ENCODE results near the gene BUB1. TPM values are rescaled to one million over a fixed set of nuclear protein-coding genes. Genes with fewer than 3 reads are reported as not detected.

The BUB1 gene
- total RNA-seq (under 1 TPM; 0.06 to 0.69 (median 0.14) TPM), polyA plus RNA-seq (under 1 TPM; 0.07 to 0.27 (median 0.22) TPM)
- long read RNA-seq, donor 1: 0 reads
- long read RNA-seq, donor 2: 0 reads

GRCh38 chr2:110677530-110678456 lies at the start of gene BUB1:
BUB1 (minus strand) TSS chr2:110678063; CDS start chr2:110677995, 68 bp downstream.
- 0 to 1% (median 0%) methylated on average over 56 to 58 of the region's 58 CpGs for WGBS, 3 donors

GRCh38 chr2:110726285-110726684 lies 48.4 kb upstream of the BUB1 start:
- Histone ChIP-seq H3K4me1 (no peaks in the 10 kb centered on the region), H3K27ac (no peak overlapping the region), H3K27me3 (ENCODE audit: insufficient read depth in 3 of 3, low read length in 2 of 3) (peaks cover 0 to 5% (median 0%) of the 10 kb centered on the region in 3 donors), H3K36me3 (ENCODE audit: insufficient read depth in 1 of 2, low read depth in 1 of 2) (no peaks in the 10 kb centered on the region), H3K4me3 (no peak overlapping the region), H3K9me3 (no peaks in the 10 kb centered on the region)
- ATAC-seq (no peak), DNase-seq (no peak)
- TF ChIP-seq CTCF (IDR thresholded peaks at IDR 0.05): no peak
- WGBS, 3 donors: 91 to 100% (median 94%) methylated on average over 2 of the region's 2 CpGs
- intact Hi-C loops (cut with DNase I): no loop called here

More at GRCh38 chr2:110677530-110678456, at the start of gene BUB1:
- TF ChIP-seq CTCF (IDR thresholded peaks at IDR 0.05): no peak
- DNase-seq: peak; percentile 96 to 98
- Histone ChIP-seq H3K27ac (peak within 1 kb of the TSS; percentile 68), H3K36me3 (ENCODE audit: insufficient read depth in 1 of 2, low read depth in 1 of 2) (no peaks in the 10 kb centered on the region), H3K27me3 (ENCODE audit: insufficient read depth in 3 of 3, low read length in 2 of 3) (no peaks in the 10 kb centered on the region), H3K4me3 (peak within 1 kb of the TSS; percentile 70), H3K4me1 (peaks cover 4% of the 10 kb centered on the region), H3K9me3 (no peaks in the 10 kb centered on the region)
- intact Hi-C loops (cut with DNase I): loop anchor here in 1 of 2 donors (5.0 kb wide), 1 partner anchor 90 kb away; no protein-coding TSS in a partner anchor
- peak; percentile 100 for ATAC-seq

- WGBS, 3 donors: 87 to 95% (median 94%) methylated on average over 3 of the region's 3 CpGs
- Histone ChIP-seq H3K4me3 (no peak overlapping the region), H3K27me3 (ENCODE audit: insufficient read depth in 3 of 3, low read length in 2 of 3) (peaks cover 0 to under 1% (median 0%) of the 10 kb centered on the region in 3 donors), H3K9me3 (no peaks in the 10 kb centered on the region), H3K4me1 (no peaks in the 10 kb centered on the region), H3K36me3 (ENCODE audit: insufficient read depth in 1 of 2, low read depth in 1 of 2) (no peaks in the 10 kb centered on the region), H3K27ac (no peak overlapping the region)
- TF ChIP-seq CTCF (IDR thresholded peaks at IDR 0.05): no peak
- intact Hi-C loops (cut with DNase I): no loop called here
- DNase-seq: no peak
- no peak for ATAC-seq
Measured at GRCh38 chr2:110725859-110726258, 48.0 kb upstream of the BUB1 start.

GRCh38 chr2:110725370-110725769 lies 47.5 kb upstream of the BUB1 start:
- Histone ChIP-seq H3K36me3 (ENCODE audit: insufficient read depth in 1 of 2, low read depth in 1 of 2) (no peaks in the 10 kb centered on the region), H3K27ac (no peak overlapping the region), H3K4me3 (no peak overlapping the region), H3K4me1 (no peaks in the 10 kb centered on the region), H3K9me3 (no peaks in the 10 kb centered on the region), H3K27me3 (ENCODE audit: insufficient read depth in 3 of 3, low read length in 2 of 3) (no peaks in the 10 kb centered on the region)
- intact Hi-C loops (cut with DNase I): no loop called here
- DNase-seq (no peak), ATAC-seq (no peak)
- TF ChIP-seq CTCF (IDR thresholded peaks at IDR 0.05): no peak
- 86 to 93% (median 88%) methylated on average over 9 of the region's 9 CpGs for WGBS, 3 donors

Data from psoas muscle (tissue), 8 donors.